ENCODE measurements around the gene DEFB115.
"Not testable (repeated sequence)": the region's sequence is repeated elsewhere in the genome, so short reads cannot be mapped to it uniquely, and the experiment has no call there.

DEFB115 gene

GRCh38 chr20:31257364-31257763 lies at the start of gene DEFB115:
DEFB115 (plus strand) TSS chr20:31257664; CDS start chr20:31257664, 0 bp downstream.
- no peak for DNase-seq

- DNase-seq, result no peak
Observed at GRCh38 chr20:31236953-31237352, 20.5 kb upstream of the DEFB115 start.

GRCh38 chr20:31237763-31238162 lies 19.7 kb upstream of the DEFB115 start:
- DNase-seq, result no peak

- no peak for DNase-seq
Observed at GRCh38 chr20:31239139-31239538, 18.3 kb upstream of the DEFB115 start.

GRCh38 chr20:31256959-31257358 lies 505 bp upstream of the DEFB115 start:
- DNase-seq, result no peak

- no peak for DNase-seq
Observed at GRCh38 chr20:31260326-31260932, 3.0 kb downstream of the DEFB115 start.

- no peak for DNase-seq
Observed at GRCh38 chr20:31274441-31274840, 17.0 kb downstream of the DEFB115 start.

- no peak for DNase-seq
Observed at GRCh38 chr20:31278178-31278577, 20.7 kb downstream of the DEFB115 start.

- not testable (repeated sequence) for DNase-seq
Observed at GRCh38 chr20:31284964-31285363, 27.5 kb downstream of the DEFB115 start.

GRCh38 chr20:31308535-31309162 lies 51.2 kb downstream of the DEFB115 start, which contains the start of gene DEFB116:
DEFB116 (minus strand) TSS chr20:31308585; CDS start chr20:31308585, 0 bp downstream.
- DNase-seq, result no peak
